Suprapubic skin (tissue), 4 donors: ENCODE data around the gene INPP5B. TPM values are rescaled to one million over a fixed set of nuclear protein-coding genes. Genes with fewer than 3 reads are reported as not detected.

Experiments used
- DNase-seq, 2 donors: peaks; one replicate each; pipeline ENCODE4 v3.0.0-alpha.2; 2019; ENCODE audit warnings: low spot score in 2 of 2
- H3K27ac ChIP-seq: fragments of 200-600 bp; sonication (generic); one replicate; pipeline ENCODE4 v1.5.1; 2019
- H3K27me3 ChIP-seq: fragments of 200-600 bp; sonication (generic); one replicate; pipeline ENCODE4 v1.5.1; 2019
- H3K36me3 ChIP-seq: fragments of 200-600 bp; sonication (generic); one replicate; pipeline ENCODE4 v1.5.1; 2019
- H3K4me1 ChIP-seq: fragments of 200-600 bp; sonication (generic); one replicate; pipeline ENCODE4 v1.5.1; 2019
- H3K4me3 ChIP-seq: fragments of 200-600 bp; sonication (generic); one replicate; pipeline ENCODE4 v1.5.1; 2019; ENCODE audit warnings: mild to moderate bottlenecking
- H3K9me3 ChIP-seq: fragments of 200-600 bp; sonication (generic); one replicate; pipeline ENCODE4 v1.5.1; 2019
- EP300 ChIP-seq: sonication (generic); formaldehyde crosslinking; IDR thresholded peaks from one replicate; pipeline ENCODE4 v1.6.1; 2017; ENCODE audit warnings: antibody characterized with exemption
- POLR2A ChIP-seq, 2 donors: fragments of 450-650 bp; IDR thresholded peaks; one replicate each; pipeline ENCODE4 v1.6.1; 2017; ENCODE audit warnings: antibody characterized with exemption in 2 of 2, mild to moderate bottlenecking in 2 of 2, moderate library complexity in 2 of 2
- POLR2AphosphoS5 ChIP-seq, 3 donors: sonication (generic); formaldehyde crosslinking; IDR thresholded peaks; one replicate each; pipeline ENCODE4 v1.6.1; 2017; ENCODE audit warnings: antibody characterized with exemption in 3 of 3
- WGBS: methylation state at CpG from one replicate; pipeline ENCODE4 v1.1.5; 2018; 5-methylcytosine and 5-hydroxymethylcytosine counted together
- total RNA-seq, 4 donors: library from RNA; depleted of rRNA; stranded (reverse); fragments of >200 nt; gene quantifications; one replicate each; pipeline ENCODE4 v1.1.0, GENCODE V29; 2016
- TF ChIP-seq, protein P1 (sequence below), 2 donors: fragments of 200-600 bp in 1 of 2; fragments of 450-650 bp in 1 of 2; sonication (generic) in 1 of 2; IDR thresholded peaks; one replicate each; pipeline ENCODE4 v1.5.1; 2016 to 2019; ENCODE audit warnings: antibody characterized with exemption in 2 of 2, mild to moderate bottlenecking in 1 of 2, moderate library complexity in 1 of 2

Gene INPP5B
- total RNA-seq, 4 donors from 2014 or later = 14.0 to 30.9 (median 17.9) TPM

DNA sequence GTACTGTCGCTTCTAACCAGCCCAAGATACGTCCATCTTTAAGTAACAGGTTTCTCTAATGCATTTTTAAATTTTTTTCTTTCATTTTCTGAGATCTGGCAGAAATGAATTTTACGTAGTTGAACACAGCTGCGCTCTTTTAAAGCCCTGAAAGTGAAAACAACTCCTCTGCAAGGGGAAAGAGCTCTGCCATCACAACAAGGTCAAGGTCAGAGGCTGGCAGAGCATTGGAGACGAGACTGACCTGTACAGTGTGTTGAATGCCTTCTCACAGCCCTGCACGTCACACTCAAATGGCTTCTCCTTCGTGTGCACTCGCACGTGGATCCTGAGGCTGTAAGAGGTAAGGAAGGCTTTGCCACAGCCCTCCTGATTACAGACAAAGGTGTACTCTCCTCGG is 107.2 kb downstream of the INPP5B start:
- Histone ChIP-seq H3K4me1 (no peaks in the 10 kb centered on the region), H3K36me3 (peaks cover 60% of the 10 kb centered on the region), H3K9me3 (no peaks in the 10 kb centered on the region), H3K27me3 (no peaks in the 10 kb centered on the region), H3K27ac (no peak overlapping the region), H3K4me3 (no peak overlapping the region)
- WGBS = 97% methylated on average over 10 of the region's 10 CpGs
- no peak for DNase-seq
- TF ChIP-seq POLR2A (IDR thresholded peaks at IDR 0.05) (no peak), POLR2AphosphoS5 (IDR thresholded peaks at IDR 0.05) (no peak), EP300 (no peak)
- TF ChIP-seq, protein P1, sequence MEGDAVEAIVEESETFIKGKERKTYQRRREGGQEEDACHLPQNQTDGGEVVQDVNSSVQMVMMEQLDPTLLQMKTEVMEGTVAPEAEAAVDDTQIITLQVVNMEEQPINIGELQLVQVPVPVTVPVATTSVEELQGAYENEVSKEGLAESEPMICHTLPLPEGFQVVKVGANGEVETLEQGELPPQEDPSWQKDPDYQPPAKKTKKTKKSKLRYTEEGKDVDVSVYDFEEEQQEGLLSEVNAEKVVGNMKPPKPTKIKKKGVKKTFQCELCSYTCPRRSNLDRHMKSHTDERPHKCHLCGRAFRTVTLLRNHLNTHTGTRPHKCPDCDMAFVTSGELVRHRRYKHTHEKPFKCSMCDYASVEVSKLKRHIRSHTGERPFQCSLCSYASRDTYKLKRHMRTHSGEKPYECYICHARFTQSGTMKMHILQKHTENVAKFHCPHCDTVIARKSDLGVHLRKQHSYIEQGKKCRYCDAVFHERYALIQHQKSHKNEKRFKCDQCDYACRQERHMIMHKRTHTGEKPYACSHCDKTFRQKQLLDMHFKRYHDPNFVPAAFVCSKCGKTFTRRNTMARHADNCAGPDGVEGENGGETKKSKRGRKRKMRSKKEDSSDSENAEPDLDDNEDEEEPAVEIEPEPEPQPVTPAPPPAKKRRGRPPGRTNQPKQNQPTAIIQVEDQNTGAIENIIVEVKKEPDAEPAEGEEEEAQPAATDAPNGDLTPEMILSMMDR (IDR thresholded peaks at IDR 0.05) = no peak

DNA sequence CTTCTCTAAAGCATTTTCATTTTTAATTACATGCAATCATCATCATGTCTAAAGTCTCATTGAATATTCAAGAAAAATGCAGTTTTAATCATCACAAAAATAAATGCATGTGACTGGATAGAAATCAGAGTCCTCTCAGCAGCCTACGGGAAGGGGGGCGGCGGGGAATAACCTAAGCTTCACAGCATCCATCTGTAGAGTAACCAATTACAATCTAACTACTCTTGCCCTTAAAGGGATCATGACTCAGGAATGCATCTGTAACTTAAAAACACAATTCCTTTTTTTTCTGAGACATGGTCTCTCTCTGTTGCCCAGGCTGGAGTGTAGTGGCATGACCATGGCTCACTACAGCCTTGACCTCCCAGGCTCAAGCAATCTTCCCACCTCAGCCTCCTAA is 110.1 kb downstream of the INPP5B start:
- Histone ChIP-seq H3K9me3 (no peaks in the 10 kb centered on the region), H3K27me3 (no peaks in the 10 kb centered on the region), H3K4me3 (no peak overlapping the region), H3K4me1 (no peaks in the 10 kb centered on the region), H3K27ac (no peak overlapping the region), H3K36me3 (peaks cover 86% of the 10 kb centered on the region)
- no peak for DNase-seq
- WGBS = 83% methylated on average over 3 of the region's 3 CpGs
- TF ChIP-seq POLR2AphosphoS5 (IDR thresholded peaks at IDR 0.05) (no peak), EP300 (no peak)
- TF ChIP-seq, protein P1 (IDR thresholded peaks at IDR 0.05) = no peak

- Histone ChIP-seq H3K27ac (no peak overlapping the region), H3K27me3 (no peaks in the 10 kb centered on the region), H3K9me3 (no peaks in the 10 kb centered on the region), H3K4me3 (no peak overlapping the region), H3K36me3 (peaks cover 89% of the 10 kb centered on the region), H3K4me1 (no peaks in the 10 kb centered on the region)
- no peak for DNase-seq
- 93% methylated on average over 2 of the region's 2 CpGs for WGBS
- TF ChIP-seq POLR2A (IDR thresholded peaks at IDR 0.05) = no peak
- no peak for TF ChIP-seq POLR2AphosphoS5 (IDR thresholded peaks at IDR 0.05)
- TF ChIP-seq, protein P1 (IDR thresholded peaks at IDR 0.05) = no peak
- no peak for TF ChIP-seq EP300
Observed at GRCh38 chr1:37831809-37832208, 115.0 kb downstream of the INPP5B start.

DNA sequence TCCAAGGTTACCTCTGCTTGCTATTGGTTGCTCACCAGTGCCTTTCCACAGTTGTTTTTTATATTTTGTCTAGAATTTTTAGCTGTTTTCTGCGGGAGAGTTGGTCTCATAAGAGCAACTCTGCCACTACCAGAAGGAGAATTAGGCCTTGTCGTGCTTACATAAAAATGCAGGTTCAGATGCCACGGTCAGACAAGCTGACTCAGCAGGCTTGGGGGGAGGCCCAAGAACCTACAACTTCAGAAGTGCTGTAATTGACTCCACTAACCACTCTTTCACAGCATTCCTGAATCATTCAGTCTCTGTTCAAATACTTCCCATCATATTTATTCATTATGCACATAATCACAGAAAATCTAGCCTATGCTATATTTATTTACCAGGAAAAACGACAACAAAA is 115.7 kb downstream of the INPP5B start:
- Histone ChIP-seq H3K36me3 (peaks cover 86% of the 10 kb centered on the region), H3K27me3 (no peaks in the 10 kb centered on the region), H3K4me3 (no peak overlapping the region), H3K9me3 (no peaks in the 10 kb centered on the region), H3K27ac (no peak overlapping the region), H3K4me1 (no peaks in the 10 kb centered on the region)
- WGBS = 97% methylated on average over 4 of the region's 4 CpGs
- TF ChIP-seq EP300 (no peak), POLR2AphosphoS5 (IDR thresholded peaks at IDR 0.05) (no peak)
- TF ChIP-seq, protein P1 (IDR thresholded peaks at IDR 0.05) = no peak
- DNase-seq = no peak

GRCh38 chr1:37828410-37829074 is 118.3 kb downstream of the INPP5B start:
- peaks cover 75% of the 10 kb centered on the region for H3K36me3 ChIP-seq
- H3K4me1 ChIP-seq = no peaks in the 10 kb centered on the region
- H3K27me3 ChIP-seq = no peaks in the 10 kb centered on the region
- H3K27ac ChIP-seq = no peak overlapping the region
- H3K9me3 ChIP-seq = no peaks in the 10 kb centered on the region
- DNase-seq = no peak
- H3K4me3 ChIP-seq = no peak overlapping the region
- no peak for TF ChIP-seq POLR2A (IDR thresholded peaks at IDR 0.05)
- TF ChIP-seq, protein P1 (IDR thresholded peaks at IDR 0.05) = no peak
- TF ChIP-seq POLR2AphosphoS5 (IDR thresholded peaks at IDR 0.05) = no peak
- no peak for TF ChIP-seq EP300
- WGBS = 91% methylated on average over 12 of the region's 12 CpGs
